Measurements from ENCODE around the gene AIFM1. TPM values are rescaled to one million over a fixed set of nuclear protein-coding genes. Genes with fewer than 3 reads are reported as not detected.

AIFM1 gene
- total RNA-seq: 14.2 TPM

DNA sequence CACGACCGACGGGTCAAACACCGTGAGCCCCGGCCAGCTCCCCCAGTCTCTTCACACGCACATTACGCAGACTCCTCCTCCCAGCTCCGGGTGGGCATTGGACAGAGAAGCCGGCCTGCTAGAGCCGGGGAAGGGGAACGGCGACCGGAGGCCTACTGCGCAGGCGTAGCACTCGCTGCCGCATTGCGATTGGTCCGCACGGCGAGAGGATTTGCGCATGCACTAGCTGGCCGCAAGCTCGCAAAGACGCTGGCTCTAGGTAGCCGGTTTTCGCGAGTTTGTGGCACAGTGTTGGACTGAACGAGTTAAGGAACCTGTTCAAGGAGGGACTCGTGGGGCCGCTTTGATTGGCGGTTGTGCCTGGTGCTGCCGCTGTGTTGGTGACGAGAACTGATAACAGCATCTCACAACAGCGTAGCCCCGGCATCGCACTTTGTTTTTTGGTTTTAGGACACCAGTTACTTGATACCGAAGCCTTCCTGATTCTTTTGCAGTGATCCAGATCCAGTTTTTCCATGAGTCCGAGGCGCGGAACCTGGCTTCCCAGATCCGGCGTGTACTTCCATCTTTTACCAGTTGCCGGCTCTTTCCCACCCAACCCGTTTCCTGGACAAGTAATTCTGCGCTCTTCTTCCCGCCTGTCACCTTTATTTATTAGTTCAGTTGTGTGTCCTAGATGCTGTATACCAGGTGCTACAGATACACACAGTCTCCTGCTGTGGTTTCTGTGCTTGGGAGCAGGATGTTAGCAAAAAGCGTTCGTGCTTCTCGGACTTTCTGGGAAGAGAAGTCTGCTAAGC lies at the start of gene AIFM1:
Gene AIFM1 (minus strand): TSS at position 139 of the 800 bp plus-strand sequence. CDS start 185 bp downstream, outside the sequence.
- no peaks in the 10 kb centered on the region for H3K36me3 ChIP-seq
- TF ChIP-seq POLR2AphosphoS5 (IDR thresholded peaks at IDR 0.05; ENCODE audit: insufficient read depth in 1 of 2, low read depth in 1 of 2) (peak; percentile 57 to 92), POLR2A (IDR thresholded peaks at IDR 0.05) (peak in 1 of 2 donors; percentile 32)
- TF ChIP-seq, protein P1, sequence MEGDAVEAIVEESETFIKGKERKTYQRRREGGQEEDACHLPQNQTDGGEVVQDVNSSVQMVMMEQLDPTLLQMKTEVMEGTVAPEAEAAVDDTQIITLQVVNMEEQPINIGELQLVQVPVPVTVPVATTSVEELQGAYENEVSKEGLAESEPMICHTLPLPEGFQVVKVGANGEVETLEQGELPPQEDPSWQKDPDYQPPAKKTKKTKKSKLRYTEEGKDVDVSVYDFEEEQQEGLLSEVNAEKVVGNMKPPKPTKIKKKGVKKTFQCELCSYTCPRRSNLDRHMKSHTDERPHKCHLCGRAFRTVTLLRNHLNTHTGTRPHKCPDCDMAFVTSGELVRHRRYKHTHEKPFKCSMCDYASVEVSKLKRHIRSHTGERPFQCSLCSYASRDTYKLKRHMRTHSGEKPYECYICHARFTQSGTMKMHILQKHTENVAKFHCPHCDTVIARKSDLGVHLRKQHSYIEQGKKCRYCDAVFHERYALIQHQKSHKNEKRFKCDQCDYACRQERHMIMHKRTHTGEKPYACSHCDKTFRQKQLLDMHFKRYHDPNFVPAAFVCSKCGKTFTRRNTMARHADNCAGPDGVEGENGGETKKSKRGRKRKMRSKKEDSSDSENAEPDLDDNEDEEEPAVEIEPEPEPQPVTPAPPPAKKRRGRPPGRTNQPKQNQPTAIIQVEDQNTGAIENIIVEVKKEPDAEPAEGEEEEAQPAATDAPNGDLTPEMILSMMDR (IDR thresholded peaks at IDR 0.05): peak in 1 of 3 experiments; percentile 28
- H3K4me1 ChIP-seq: peaks cover 10% of the 10 kb centered on the region
- DNase-seq (ENCODE audit: extremely low spot score in 2 of 2): peak in 1 of 2 donors; percentile 94
- H3K9me3 ChIP-seq: no peaks in the 10 kb centered on the region
- no peaks in the 10 kb centered on the region for H3K27me3 ChIP-seq
- H3K27ac ChIP-seq: peak within 1 kb of the TSS; percentile 85
- intact Hi-C loops (cut with DNase I): no loop called here
- H3K4me3 ChIP-seq: peak within 1 kb of the TSS; percentile 57 to 58

DNA sequence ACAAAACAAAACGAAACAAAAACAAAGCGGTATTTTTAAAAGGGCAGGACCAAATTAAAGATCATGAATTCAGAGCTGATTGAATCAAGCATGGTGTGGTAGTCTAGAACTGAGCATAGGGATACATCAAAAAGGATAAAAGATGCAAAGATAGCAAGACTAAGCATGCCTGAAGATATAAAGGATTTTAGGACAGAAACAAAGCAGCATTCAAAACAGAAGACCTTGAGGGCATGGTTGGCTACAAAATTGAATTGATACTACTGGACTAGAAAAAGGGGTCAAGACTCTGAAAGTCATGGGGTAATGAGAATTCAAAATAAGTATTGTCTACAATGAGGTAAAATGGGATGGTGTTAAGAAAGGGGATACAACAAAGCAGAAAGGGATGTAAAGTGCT lies 47.7 kb upstream of the AIFM1 start:
- intact Hi-C loops (cut with DNase I): no loop called here
- no peaks in the 10 kb centered on the region for H3K27me3 ChIP-seq
- no peaks in the 10 kb centered on the region for H3K9me3 ChIP-seq
- DNase-seq (ENCODE audit: extremely low spot score in 2 of 2): no peak
- H3K36me3 ChIP-seq: no peaks in the 10 kb centered on the region
- H3K4me3 ChIP-seq: no peak overlapping the region
- H3K4me1 ChIP-seq: no peaks in the 10 kb centered on the region
- TF ChIP-seq POLR2AphosphoS5 (IDR thresholded peaks at IDR 0.05; ENCODE audit: insufficient read depth in 1 of 2, low read depth in 1 of 2) (no peak), POLR2A (IDR thresholded peaks at IDR 0.05) (no peak)
- TF ChIP-seq, protein P1 (IDR thresholded peaks at IDR 0.05): no peak
- H3K27ac ChIP-seq: no peak overlapping the region

DNA sequence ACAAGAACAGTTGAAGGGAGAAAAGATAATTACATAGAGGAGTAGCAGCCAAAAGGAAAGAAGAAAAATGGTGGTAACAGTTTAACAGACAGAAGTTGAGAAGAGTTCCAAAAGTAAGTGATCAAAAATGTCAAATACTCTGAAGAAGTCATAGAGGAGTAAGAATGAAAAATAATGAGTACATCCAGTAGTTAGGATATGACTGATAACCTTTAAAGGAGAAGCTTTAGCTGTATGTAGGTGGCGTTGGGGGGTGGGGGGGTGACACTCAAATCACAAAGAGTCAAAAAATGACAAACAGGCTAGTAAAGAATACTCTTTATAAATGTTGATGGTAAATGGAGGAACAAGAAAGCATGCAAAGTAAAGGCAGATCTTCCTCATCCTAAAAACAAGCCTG lies 46.7 kb upstream of the AIFM1 start:
- Histone ChIP-seq H3K4me3 (no peak overlapping the region), H3K9me3 (no peaks in the 10 kb centered on the region), H3K27me3 (no peaks in the 10 kb centered on the region), H3K27ac (no peak overlapping the region), H3K4me1 (no peaks in the 10 kb centered on the region), H3K36me3 (no peaks in the 10 kb centered on the region)
- no peak for TF ChIP-seq POLR2AphosphoS5 (IDR thresholded peaks at IDR 0.05; ENCODE audit: insufficient read depth in 1 of 2, low read depth in 1 of 2)
- TF ChIP-seq, protein P1 (IDR thresholded peaks at IDR 0.05): no peak
- TF ChIP-seq POLR2A (IDR thresholded peaks at IDR 0.05): no peak
- no peak for DNase-seq (ENCODE audit: extremely low spot score in 2 of 2)
- intact Hi-C loops (cut with DNase I): no loop called here

DNA sequence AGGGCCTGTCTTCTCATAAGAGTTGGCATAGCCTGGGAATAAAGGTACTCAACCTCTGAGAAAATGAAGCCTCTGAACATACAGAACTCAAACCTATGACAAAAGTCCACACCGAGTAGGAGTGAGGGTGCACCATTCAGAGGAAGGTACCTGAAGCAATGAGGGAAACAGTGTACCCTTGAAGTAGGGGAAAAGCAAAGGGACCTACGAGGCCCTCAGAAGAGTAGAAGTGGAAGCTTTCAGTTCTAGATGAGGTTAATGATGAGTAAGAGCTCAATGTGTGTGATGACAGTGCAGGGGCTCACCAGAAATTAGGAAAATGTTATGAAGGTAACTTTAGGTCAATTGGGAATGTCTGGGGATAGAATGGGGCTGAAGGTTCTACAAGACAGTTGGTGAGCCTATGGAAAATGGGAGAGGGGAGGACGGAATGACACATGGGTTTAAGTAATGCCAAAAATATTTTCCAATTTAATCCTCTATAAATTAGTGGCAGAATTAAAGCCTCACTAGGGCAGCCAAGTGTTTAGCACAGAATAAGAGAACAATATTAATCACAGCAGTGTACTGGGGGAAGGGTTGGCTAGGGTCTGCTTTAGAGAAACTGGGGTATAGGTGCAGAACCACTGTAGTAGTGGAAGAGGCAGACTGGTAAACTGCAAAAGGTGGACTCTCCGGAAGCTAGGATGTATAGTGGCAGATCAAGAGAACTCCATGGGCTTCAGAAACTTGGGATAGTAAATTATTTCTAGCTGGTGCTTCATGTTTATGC lies 46.0 kb upstream of the AIFM1 start:
- Histone ChIP-seq H3K36me3 (no peaks in the 10 kb centered on the region), H3K27ac (no peak overlapping the region), H3K4me1 (no peaks in the 10 kb centered on the region), H3K27me3 (no peaks in the 10 kb centered on the region), H3K4me3 (no peak overlapping the region), H3K9me3 (no peaks in the 10 kb centered on the region)
- TF ChIP-seq POLR2A (IDR thresholded peaks at IDR 0.05) (no peak), POLR2AphosphoS5 (IDR thresholded peaks at IDR 0.05; ENCODE audit: insufficient read depth in 1 of 2, low read depth in 1 of 2) (no peak)
- TF ChIP-seq, protein P1 (IDR thresholded peaks at IDR 0.05): no peak
- no peak for DNase-seq (ENCODE audit: extremely low spot score in 2 of 2)
- intact Hi-C loops (cut with DNase I): no loop called here

Measured in vagina (tissue), 2 donors.